Keratinocyte (primary cell): ENCODE measurements around the gene VEGFB. TPM values are rescaled to one million over a fixed set of nuclear protein-coding genes. Genes with fewer than 3 reads are reported as not detected.

ENCODE experiments used
- DNase-seq: peaks from one replicate; pipeline ENCODE4 v3.0.0-alpha.2; 2011; ENCODE audit warnings: low read depth, missing footprints, low spot score
- FAIRE-seq: peaks from 2 replicates; lab custom pipeline; 2011; peaks lifted over from hg19 to GRCh38; lab: Jason Lieb, UNC
- H2AFZ ChIP-seq: 2 replicates; pipeline ENCODE4 v1.6.0; 2012; ENCODE audit warnings: low read length, control low read depth, inconsistent platforms; ENCODE audit not compliant: control insufficient read depth
- H3K27ac ChIP-seq: 2 replicates; pipeline ENCODE4 v1.5.1; 2011; ENCODE audit warnings: low read length; ENCODE audit not compliant: control insufficient read depth, insufficient read depth
- H3K27me3 ChIP-seq: 3 replicates; pipeline ENCODE4 v1.6.0; 2011; ENCODE audit warnings: low read length; ENCODE audit not compliant: control insufficient read depth, insufficient read depth; ENCODE audit errors: extremely low read depth
- H3K36me3 ChIP-seq, 2 experiments: 2 replicates in 1 of 2; 3 replicates in 1 of 2; pipeline ENCODE4 v1.5.1; 2011; ENCODE audit warnings: low read length in 2 of 2, mild to moderate bottlenecking in 1 of 2; ENCODE audit not compliant: control insufficient read depth in 2 of 2, insufficient read depth in 2 of 2; ENCODE audit errors: extremely low read depth in 1 of 2
- H3K4me1 ChIP-seq: 3 replicates; pipeline ENCODE4 v1.5.1; 2011; ENCODE audit warnings: low read length; ENCODE audit not compliant: control insufficient read depth, insufficient read depth; ENCODE audit errors: extremely low read depth
- H3K4me2 ChIP-seq: 3 replicates; pipeline ENCODE4 v1.6.0; 2011; ENCODE audit warnings: low read depth, low read length; ENCODE audit not compliant: control insufficient read depth, insufficient read depth; ENCODE audit errors: extremely low read depth
- H3K4me3 ChIP-seq, 3 experiments: fragments of 200-600 bp in 1 of 3; sonication (generic) in 1 of 3; 2 replicates in 2 of 3; 3 replicates in 1 of 3; pipeline ENCODE4 v1.5.1; 2011 to 2016; ENCODE audit warnings: low read length in 3 of 3, mild to moderate bottlenecking in 3 of 3, control low read depth in 2 of 3, inconsistent platforms in 1 of 3, low read depth in 1 of 3, mixed read lengths in 1 of 3, mixed run types in 1 of 3, moderate library complexity in 1 of 3; ENCODE audit not compliant: control insufficient read depth in 2 of 3, insufficient read depth in 2 of 3; ENCODE audit errors: extremely low read depth in 1 of 3
- H3K79me2 ChIP-seq: 2 replicates; pipeline ENCODE4 v1.6.0; 2012; ENCODE audit warnings: low read length; ENCODE audit not compliant: control insufficient read depth, insufficient read depth
- H3K9ac ChIP-seq: 3 replicates; pipeline ENCODE4 v1.6.0; 2011; ENCODE audit warnings: low read length; ENCODE audit not compliant: control insufficient read depth, insufficient read depth; ENCODE audit errors: extremely low read depth
- H3K9me1 ChIP-seq: 3 replicates; pipeline ENCODE4 v1.6.0; 2011; ENCODE audit warnings: low read length; ENCODE audit not compliant: control insufficient read depth, insufficient read depth; ENCODE audit errors: extremely low read depth
- H3K9me3 ChIP-seq: 2 replicates; pipeline ENCODE4 v1.5.1; 2012; ENCODE audit warnings: low read depth, low read length; ENCODE audit not compliant: control insufficient read depth
- H4K20me1 ChIP-seq: 3 replicates; pipeline ENCODE4 v1.6.0; 2011; ENCODE audit warnings: low read length; ENCODE audit not compliant: control insufficient read depth, insufficient read depth; ENCODE audit errors: extremely low read depth
- CTCF ChIP-seq, 3 experiments: IDR thresholded peaks in 1 of 3; conservative IDR thresholded peaks in 1 of 3; optimal IDR thresholded peaks in 1 of 3; 2 replicates in 2 of 3; 3 replicates in 1 of 3; pipeline versions ENCODE3 to v1.5.1; 2011; ENCODE audit warnings: low read length in 3 of 3, mild to moderate bottlenecking in 3 of 3, moderate library complexity in 2 of 3, control low read depth in 1 of 3, inconsistent platforms in 1 of 3; ENCODE audit not compliant: insufficient read depth in 2 of 3; ENCODE audit errors: extremely low read depth in 1 of 3
- EZH2 ChIP-seq: IDR thresholded peaks from one replicate; pipeline ENCODE4 v1.6.1; 2012; ENCODE audit warnings: inconsistent platforms, mild to moderate bottlenecking, low read length, moderate library complexity
- dilution Hi-C: fragments of 300-500 bp; cut with MboI; formaldehyde crosslinking; loops from one replicate; pipeline ENCODE4 v1.7.0; 2020; ENCODE audit warnings: low sequenced_read_pairs; ENCODE audit not compliant: extremely low pct_ligation_motif_present
- polyA plus RNA-seq, 5 experiments: library from polyadenylated mRNA; depleted of rRNA in 3 of 5; stranded (reverse) in 3 of 5; stranded (forward) in 1 of 5; unstranded in 1 of 5; fragments of >200 nt; gene quantifications; 1 replicate in 1 of 5; 2 replicates in 3 of 5; 3 replicates in 1 of 5; pipeline versions ENCODE4 v1.2.1 to v1.2.3, GENCODE V29; 2011 to 2012; ENCODE audit warnings: missing spikeins in 2 of 5, low read depth in 1 of 5, low replicate concordance in 1 of 5

The VEGFB gene
- polyA plus RNA-seq, 1 donor (not counting 4 experiments of a cell fraction or from before 2014, with no cell fraction given) = 10.0 TPM

- TF ChIP-seq CTCF (optimal IDR thresholded peaks at IDR 0.05 in 1 of 3, IDR thresholded peaks at IDR 0.05 in 1 of 3, conservative IDR thresholded peaks at IDR 0.05 in 1 of 3; ENCODE audit: extremely low read depth in 1 of 3, insufficient read depth in 2 of 3, low read length in 3 of 3) = no peak
- TF ChIP-seq EZH2 = no peak
- dilution Hi-C loops = no loop called here
- no peak overlapping the region for H3K9ac ChIP-seq
Observed at GRCh38 chr11:64255135-64256128, 21.0 kb downstream of the VEGFB start.

GRCh38 chr11:64256300-64256699 lies 21.9 kb downstream of the VEGFB start:
- FAIRE-seq (no peak), DNase-seq (no peak)
- Histone ChIP-seq H3K4me1 (peaks cover 17% of the 10 kb centered on the region), H2AFZ (no peak overlapping the region), H3K4me2 (no peak overlapping the region), H3K36me3 (peaks cover 34 to 52% of the 10 kb centered on the region in 2 experiments), H3K27ac (no peak overlapping the region), H3K9me3 (no peaks in the 10 kb centered on the region), H4K20me1 (peaks cover 8% of the 10 kb centered on the region), H3K27me3 (no peaks in the 10 kb centered on the region), H3K9me1 (peaks cover 2% of the 10 kb centered on the region), H3K79me2 (peaks cover 48% of the 10 kb centered on the region), H3K4me3 (no peak overlapping the region), H3K9ac (no peak overlapping the region)
- dilution Hi-C loops = no loop called here
- TF ChIP-seq EZH2 = no peak
- no peak for TF ChIP-seq CTCF (optimal IDR thresholded peaks at IDR 0.05 in 1 of 3, IDR thresholded peaks at IDR 0.05 in 1 of 3, conservative IDR thresholded peaks at IDR 0.05 in 1 of 3; ENCODE audit: extremely low read depth in 1 of 3, insufficient read depth in 2 of 3, low read length in 3 of 3)

More at GRCh38 chr11:64255135-64256128, 21.0 kb downstream of the VEGFB start:
- Histone ChIP-seq H3K9me3 (no peaks in the 10 kb centered on the region), H3K4me1 (peaks cover 20% of the 10 kb centered on the region), H3K27ac (no peak overlapping the region), H3K9me1 (peaks cover 2% of the 10 kb centered on the region), H3K27me3 (no peaks in the 10 kb centered on the region), H4K20me1 (peaks cover 8% of the 10 kb centered on the region), H3K4me3 (no peak overlapping the region), H3K36me3 (peaks cover 33 to 49% of the 10 kb centered on the region in 2 experiments), H3K4me2 (no peak overlapping the region), H2AFZ (no peak overlapping the region), H3K79me2 (peaks cover 48% of the 10 kb centered on the region)
- no peak for FAIRE-seq
- DNase-seq = no peak
